HepG2 (cell line): Measurements from ENCODE around the gene ADRM1. TPM values are rescaled to one million over a fixed set of nuclear protein-coding genes. Genes with fewer than 3 reads are reported as not detected.
A peak's percentile ranks its signal among the peaks of the same experiment; 100 is the strongest.

ENCODE experiments used
- AGO1 ChIP-seq: fragments of 200-400 bp; formaldehyde crosslinking; IDR thresholded peaks from 2 replicates; pipeline ENCODE4 v1.6.1; 2017; ENCODE audit warnings: mild to moderate bottlenecking, low read depth, low read length, moderate library complexity; ENCODE audit not compliant: poor library complexity, severe bottlenecking
- AGO2 ChIP-seq: fragments of 200-400 bp; formaldehyde crosslinking; optimal IDR thresholded peaks from 2 replicates; pipeline ENCODE3; 2017; ENCODE audit warnings: mild to moderate bottlenecking, low read depth, low read length, moderate library complexity
- FOXM1 ChIP-seq: sonication (generic); formaldehyde crosslinking; IDR thresholded peaks from 2 replicates; pipeline ENCODE4 v1.5.0; 2020; ENCODE audit warnings: missing genetic modification reagents
- MLLT10 ChIP-seq: sonication (generic); formaldehyde crosslinking; IDR thresholded peaks from 2 replicates; pipeline ENCODE4 v1.4.0; 2020; ENCODE audit warnings: missing genetic modification reagents
- NBN ChIP-seq: fragments of 450-650 bp; conservative IDR thresholded peaks from 2 replicates; pipeline ENCODE4 v1.6.1; 2017
- NPAS2 ChIP-seq: sonication (generic); formaldehyde crosslinking; IDR thresholded peaks from 2 replicates; pipeline ENCODE4 v1.8.0; 2022; ENCODE audit warnings: mild to moderate bottlenecking, missing genetic modification reagents, borderline replicate concordance
- PAWR ChIP-seq: sonication (generic); formaldehyde crosslinking; IDR thresholded peaks from 2 replicates; pipeline ENCODE4 v1.4.0; 2020; ENCODE audit warnings: missing genetic modification reagents, mild to moderate bottlenecking, borderline replicate concordance
- SMYD3 ChIP-seq: sonication (generic); formaldehyde crosslinking; IDR thresholded peaks from 2 replicates; pipeline ENCODE4 v1.8.1; 2023; ENCODE audit warnings: mild to moderate bottlenecking, missing genetic modification reagents
- SRY ChIP-seq: sonication (generic); formaldehyde crosslinking; IDR thresholded peaks from 2 replicates; pipeline ENCODE4 v1.8.0; 2022; ENCODE audit warnings: mild to moderate bottlenecking, missing genetic modification reagents
- YY1 ChIP-seq: IDR thresholded peaks from 2 replicates; pipeline ENCODE4 v1.6.1; 2011; ENCODE audit warnings: low read length, low read depth, moderate library complexity, mild to moderate bottlenecking; ENCODE audit not compliant: insufficient read depth, insufficient replicate concordance
- ZFAT ChIP-seq: sonication (generic); formaldehyde crosslinking; conservative IDR thresholded peaks from 2 replicates; pipeline ENCODE4 v1.8.1; 2023; ENCODE audit warnings: missing genetic modification reagents, inconsistent platforms
- ZFYVE20 ChIP-seq: sonication (generic); formaldehyde crosslinking; IDR thresholded peaks from 2 replicates; pipeline ENCODE4 v1.8.0; 2023; ENCODE audit warnings: low read depth, mild to moderate bottlenecking, moderate library complexity, missing genetic modification reagents, borderline replicate concordance
- ZNF160 ChIP-seq: sonication (generic); formaldehyde crosslinking; IDR thresholded peaks from 2 replicates; pipeline ENCODE4 v1.8.0; 2022; ENCODE audit warnings: mild to moderate bottlenecking, inconsistent platforms, missing genetic modification reagents
- ZNF235 ChIP-seq: sonication (generic); formaldehyde crosslinking; IDR thresholded peaks from 2 replicates; pipeline ENCODE4 v1.8.1; 2023; ENCODE audit warnings: mild to moderate bottlenecking, missing genetic modification reagents, borderline replicate concordance
- ZNF496 ChIP-seq: sonication (generic); formaldehyde crosslinking; IDR thresholded peaks from 2 replicates; pipeline ENCODE4 v1.8.1; 2023; ENCODE audit warnings: mild to moderate bottlenecking, moderate library complexity, missing genetic modification reagents; ENCODE audit not compliant: insufficient replicate concordance
- ZNF7 ChIP-seq: IDR thresholded peaks from 2 replicates; pipeline ENCODE4 v1.6.1; 2016; ENCODE audit warnings: missing biosample characterization, missing genetic modification reagents
- ZNF746 ChIP-seq: sonication (generic); formaldehyde crosslinking; IDR thresholded peaks from 2 replicates; pipeline ENCODE4 v1.8.0; 2022; ENCODE audit warnings: mild to moderate bottlenecking, missing genetic modification reagents
- polyA plus RNA-seq, 8 experiments: library from polyadenylated mRNA; depleted of rRNA in 3 of 8; stranded (reverse) in 7 of 8; unstranded in 1 of 8; fragments of >200 nt; fragmentation: Illumina TruSeq in 4 of 8; extraction: Trizol in 4 of 8; gene quantifications; 2 replicates each; pipeline versions ENCODE4 v1.2.1 to v1.2.3, GENCODE V29; 2011 to 2016; ENCODE audit warnings: low read depth in 4 of 8, missing spikeins in 1 of 8, mixed read lengths in 1 of 8; ENCODE audit not compliant: insufficient read depth in 1 of 8
- total RNA-seq, 5 experiments: library from RNA; depleted of rRNA; stranded (reverse); fragments of >200 nt; fragmentation: Illumina TruSeq; extraction: Trizol; gene quantifications; 2 replicates each; pipeline ENCODE4 v1.2.3, GENCODE V29; 2016; ENCODE audit warnings: low read depth in 1 of 5
- TF ChIP-seq, protein P1 (sequence below): sonication (generic); formaldehyde crosslinking; conservative IDR thresholded peaks from 2 replicates; pipeline ENCODE4 v1.8.0; 2022; ENCODE audit warnings: missing genetic modification reagents
- TF ChIP-seq, protein P2 (sequence below): sonication (generic); formaldehyde crosslinking; IDR thresholded peaks from 2 replicates; pipeline ENCODE4 v1.5.1; 2020; ENCODE audit warnings: mild to moderate bottlenecking, missing genetic modification reagents, borderline replicate concordance
- TF ChIP-seq, protein P3 (sequence below): IDR thresholded peaks from 2 replicates; pipeline ENCODE4 v1.6.1; 2016; ENCODE audit warnings: low read depth
- TF ChIP-seq, protein P4 (sequence below): sonication (generic); formaldehyde crosslinking; IDR thresholded peaks from 2 replicates; pipeline ENCODE4 v1.4.0; 2020; ENCODE audit warnings: missing genetic modification reagents, borderline replicate concordance
- TF ChIP-seq, protein P5 (sequence below): sonication (generic); formaldehyde crosslinking; IDR thresholded peaks from 2 replicates; pipeline ENCODE4 v1.4.0; 2020; ENCODE audit warnings: missing genetic modification reagents

ADRM1 gene
- total and polyA plus RNA-seq, 2 of the 13 experiments (the other 11 are each of a cell fraction or from before 2014, with no cell fraction given), result 92.9 to 154 TPM

DNA sequence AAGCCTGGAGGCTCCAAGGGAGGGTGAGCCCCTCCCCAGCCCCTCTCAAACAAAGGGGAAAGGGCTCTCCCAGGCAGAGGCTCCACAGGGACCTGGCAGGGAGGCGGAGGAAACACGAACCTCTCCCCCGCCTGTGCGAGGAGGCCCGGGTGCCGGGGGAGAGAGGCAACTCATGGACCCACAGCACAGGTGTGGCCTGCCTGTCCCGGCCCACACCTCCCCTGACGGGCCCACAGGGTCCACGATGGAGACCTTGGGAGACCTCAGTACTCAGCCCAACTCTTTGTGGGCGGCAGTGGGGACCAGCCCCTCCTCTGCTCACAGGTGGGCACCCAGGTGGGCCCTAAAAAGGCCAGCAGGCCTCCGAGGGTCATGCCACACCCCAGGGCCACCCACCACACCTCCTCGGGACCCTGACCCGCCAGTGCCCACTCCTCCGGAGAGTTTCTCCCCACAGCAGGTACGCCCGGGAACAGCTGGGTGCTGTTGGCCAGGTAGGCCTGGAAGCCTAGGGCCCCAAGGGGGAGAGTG is 52.1 kb downstream of the ADRM1 start (continued):
- TF ChIP-seq NBN (no peak), ZNF7 (CRISPR knock-in tag) (no peak), ZNF496 (no peak), ZNF746 (CRISPR knock-in tag) (no peak), ZNF235 (0 out of 2 replicates have a peak, but pooled peaks have one; percentile 55), YY1 (no peak), ZNF160 (CRISPR knock-in tag) (no peak), ZFYVE20 (CRISPR knock-in tag) (no peak), FOXM1 (CRISPR knock-in tag) (no peak), MLLT10 (no peak), ZFAT (CRISPR knock-in tag) (no peak), SRY (CRISPR knock-in tag) (no peak), SMYD3 (CRISPR knock-in tag) (no peak), NPAS2 (CRISPR knock-in tag) (no peak), PAWR (no peak), AGO1 (peak; percentile 56), AGO2 (peak; percentile 79)
- TF ChIP-seq, protein P1, sequence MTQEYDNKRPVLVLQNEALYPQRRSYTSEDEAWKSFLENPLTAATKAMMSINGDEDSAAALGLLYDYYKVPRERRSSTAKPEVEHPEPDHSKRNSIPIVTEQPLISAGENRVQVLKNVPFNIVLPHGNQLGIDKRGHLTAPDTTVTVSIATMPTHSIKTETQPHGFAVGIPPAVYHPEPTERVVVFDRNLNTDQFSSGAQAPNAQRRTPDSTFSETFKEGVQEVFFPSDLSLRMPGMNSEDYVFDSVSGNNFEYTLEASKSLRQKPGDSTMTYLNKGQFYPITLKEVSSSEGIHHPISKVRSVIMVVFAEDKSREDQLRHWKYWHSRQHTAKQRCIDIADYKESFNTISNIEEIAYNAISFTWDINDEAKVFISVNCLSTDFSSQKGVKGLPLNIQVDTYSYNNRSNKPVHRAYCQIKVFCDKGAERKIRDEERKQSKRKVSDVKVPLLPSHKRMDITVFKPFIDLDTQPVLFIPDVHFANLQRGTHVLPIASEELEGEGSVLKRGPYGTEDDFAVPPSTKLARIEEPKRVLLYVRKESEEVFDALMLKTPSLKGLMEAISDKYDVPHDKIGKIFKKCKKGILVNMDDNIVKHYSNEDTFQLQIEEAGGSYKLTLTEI (CRISPR knock-in tag), result no peak
- TF ChIP-seq, protein P2, sequence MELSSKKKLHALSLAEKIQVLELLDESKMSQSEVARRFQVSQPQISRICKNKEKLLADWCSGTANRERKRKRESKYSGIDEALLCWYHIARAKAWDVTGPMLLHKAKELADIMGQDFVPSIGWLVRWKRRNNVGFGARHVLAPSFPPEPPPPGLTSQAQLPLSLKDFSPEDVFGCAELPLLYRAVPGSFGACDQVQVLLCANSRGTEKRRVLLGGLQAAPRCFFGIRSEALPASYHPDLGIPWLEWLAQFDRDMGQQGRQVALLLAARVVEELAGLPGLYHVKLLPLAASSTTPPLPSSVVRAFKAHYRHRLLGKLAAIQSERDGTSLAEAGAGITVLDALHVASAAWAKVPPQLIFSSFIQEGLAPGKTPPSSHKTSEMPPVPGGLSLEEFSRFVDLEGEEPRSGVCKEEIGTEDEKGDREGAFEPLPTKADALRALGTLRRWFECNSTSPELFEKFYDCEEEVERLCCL (CRISPR knock-in tag), result no peak
- TF ChIP-seq, protein P3, sequence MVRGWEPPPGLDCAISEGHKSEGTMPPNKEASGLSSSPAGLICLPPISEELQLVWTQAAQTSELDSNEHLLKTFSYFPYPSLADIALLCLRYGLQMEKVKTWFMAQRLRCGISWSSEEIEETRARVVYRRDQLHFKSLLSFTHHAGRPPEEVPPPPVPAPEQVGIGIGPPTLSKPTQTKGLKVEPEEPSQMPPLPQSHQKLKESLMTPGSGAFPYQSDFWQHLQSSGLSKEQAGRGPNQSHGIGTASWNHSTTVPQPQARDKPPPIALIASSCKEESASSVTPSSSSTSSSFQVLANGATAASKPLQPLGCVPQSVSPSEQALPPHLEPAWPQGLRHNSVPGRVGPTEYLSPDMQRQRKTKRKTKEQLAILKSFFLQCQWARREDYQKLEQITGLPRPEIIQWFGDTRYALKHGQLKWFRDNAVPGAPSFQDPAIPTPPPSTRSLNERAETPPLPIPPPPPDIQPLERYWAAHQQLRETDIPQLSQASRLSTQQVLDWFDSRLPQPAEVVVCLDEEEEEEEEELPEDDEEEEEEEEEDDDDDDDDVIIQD (CRISPR knock-in tag), result no peak
- TF ChIP-seq, protein P4, sequence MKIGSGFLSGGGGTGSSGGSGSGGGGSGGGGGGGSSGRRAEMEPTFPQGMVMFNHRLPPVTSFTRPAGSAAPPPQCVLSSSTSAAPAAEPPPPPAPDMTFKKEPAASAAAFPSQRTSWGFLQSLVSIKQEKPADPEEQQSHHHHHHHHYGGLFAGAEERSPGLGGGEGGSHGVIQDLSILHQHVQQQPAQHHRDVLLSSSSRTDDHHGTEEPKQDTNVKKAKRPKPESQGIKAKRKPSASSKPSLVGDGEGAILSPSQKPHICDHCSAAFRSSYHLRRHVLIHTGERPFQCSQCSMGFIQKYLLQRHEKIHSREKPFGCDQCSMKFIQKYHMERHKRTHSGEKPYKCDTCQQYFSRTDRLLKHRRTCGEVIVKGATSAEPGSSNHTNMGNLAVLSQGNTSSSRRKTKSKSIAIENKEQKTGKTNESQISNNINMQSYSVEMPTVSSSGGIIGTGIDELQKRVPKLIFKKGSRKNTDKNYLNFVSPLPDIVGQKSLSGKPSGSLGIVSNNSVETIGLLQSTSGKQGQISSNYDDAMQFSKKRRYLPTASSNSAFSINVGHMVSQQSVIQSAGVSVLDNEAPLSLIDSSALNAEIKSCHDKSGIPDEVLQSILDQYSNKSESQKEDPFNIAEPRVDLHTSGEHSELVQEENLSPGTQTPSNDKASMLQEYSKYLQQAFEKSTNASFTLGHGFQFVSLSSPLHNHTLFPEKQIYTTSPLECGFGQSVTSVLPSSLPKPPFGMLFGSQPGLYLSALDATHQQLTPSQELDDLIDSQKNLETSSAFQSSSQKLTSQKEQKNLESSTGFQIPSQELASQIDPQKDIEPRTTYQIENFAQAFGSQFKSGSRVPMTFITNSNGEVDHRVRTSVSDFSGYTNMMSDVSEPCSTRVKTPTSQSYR (CRISPR knock-in tag), result no peak
- TF ChIP-seq, protein P5, sequence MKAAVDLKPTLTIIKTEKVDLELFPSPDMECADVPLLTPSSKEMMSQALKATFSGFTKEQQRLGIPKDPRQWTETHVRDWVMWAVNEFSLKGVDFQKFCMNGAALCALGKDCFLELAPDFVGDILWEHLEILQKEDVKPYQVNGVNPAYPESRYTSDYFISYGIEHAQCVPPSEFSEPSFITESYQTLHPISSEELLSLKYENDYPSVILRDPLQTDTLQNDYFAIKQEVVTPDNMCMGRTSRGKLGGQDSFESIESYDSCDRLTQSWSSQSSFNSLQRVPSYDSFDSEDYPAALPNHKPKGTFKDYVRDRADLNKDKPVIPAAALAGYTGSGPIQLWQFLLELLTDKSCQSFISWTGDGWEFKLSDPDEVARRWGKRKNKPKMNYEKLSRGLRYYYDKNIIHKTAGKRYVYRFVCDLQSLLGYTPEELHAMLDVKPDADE, result no peak
